HG03565 (cell line): Measurements from ENCODE around the gene KRTAP5-6.

Experiments
- ATAC-seq: cut with Tn5 transposase; IDR thresholded peaks from one replicate; pipeline ENCODE4 v1.9.1; 2021; ENCODE audit warnings: mild to moderate bottlenecking, moderate library complexity; ENCODE audit not compliant: unreplicated experiment

Gene KRTAP5-6

DNA sequence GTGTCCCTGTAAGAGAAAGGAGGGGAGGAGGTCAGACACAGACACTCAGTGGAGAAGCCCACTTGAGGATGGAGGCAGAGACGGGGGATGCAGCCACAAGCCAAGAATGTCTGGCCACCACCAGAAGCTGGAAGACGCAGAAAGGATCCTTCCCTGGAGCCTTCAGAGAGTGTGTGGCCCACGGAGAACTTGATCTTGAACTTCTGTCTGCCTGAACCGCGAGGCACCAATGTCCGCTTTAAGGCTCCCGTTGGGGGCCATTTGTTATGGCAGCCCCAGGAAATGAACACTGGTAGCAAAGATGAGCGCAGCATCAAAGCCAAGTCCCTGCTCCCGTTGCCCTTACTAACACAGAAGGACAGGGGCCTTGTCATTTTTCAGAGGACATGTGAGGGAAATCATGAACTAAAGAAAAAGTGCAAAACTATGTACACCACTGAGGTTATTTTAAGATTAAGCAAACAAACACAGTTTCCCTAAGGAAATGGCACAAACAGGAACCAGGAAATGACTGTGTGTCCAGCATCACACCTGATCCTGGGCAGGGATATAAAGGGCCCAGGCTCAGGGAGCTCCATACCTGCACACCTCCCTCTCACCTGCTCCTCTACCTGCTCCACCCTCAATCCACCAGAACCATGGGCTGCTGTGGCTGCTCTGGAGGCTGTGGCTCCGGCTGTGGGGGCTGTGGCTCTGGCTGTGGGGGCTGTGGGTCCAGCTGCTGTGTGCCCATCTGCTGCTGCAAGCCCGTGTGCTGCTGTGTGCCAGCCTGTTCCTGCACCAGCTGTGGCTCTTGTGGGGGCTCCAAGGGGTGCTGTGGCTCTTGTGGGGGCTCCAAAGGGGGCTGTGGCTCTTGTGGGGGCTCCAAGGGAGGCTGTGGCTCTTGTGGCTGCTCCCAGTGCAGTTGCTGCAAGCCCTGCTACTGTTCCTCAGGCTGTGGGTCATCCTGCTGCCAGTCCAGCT is at the start of gene KRTAP5-6:
TSS of gene KRTAP5-6 (plus strand) at position 588 of the 963 bp plus-strand sequence. CDS start at position 639, 51 bp downstream.
- no peak for ATAC-seq

DNA sequence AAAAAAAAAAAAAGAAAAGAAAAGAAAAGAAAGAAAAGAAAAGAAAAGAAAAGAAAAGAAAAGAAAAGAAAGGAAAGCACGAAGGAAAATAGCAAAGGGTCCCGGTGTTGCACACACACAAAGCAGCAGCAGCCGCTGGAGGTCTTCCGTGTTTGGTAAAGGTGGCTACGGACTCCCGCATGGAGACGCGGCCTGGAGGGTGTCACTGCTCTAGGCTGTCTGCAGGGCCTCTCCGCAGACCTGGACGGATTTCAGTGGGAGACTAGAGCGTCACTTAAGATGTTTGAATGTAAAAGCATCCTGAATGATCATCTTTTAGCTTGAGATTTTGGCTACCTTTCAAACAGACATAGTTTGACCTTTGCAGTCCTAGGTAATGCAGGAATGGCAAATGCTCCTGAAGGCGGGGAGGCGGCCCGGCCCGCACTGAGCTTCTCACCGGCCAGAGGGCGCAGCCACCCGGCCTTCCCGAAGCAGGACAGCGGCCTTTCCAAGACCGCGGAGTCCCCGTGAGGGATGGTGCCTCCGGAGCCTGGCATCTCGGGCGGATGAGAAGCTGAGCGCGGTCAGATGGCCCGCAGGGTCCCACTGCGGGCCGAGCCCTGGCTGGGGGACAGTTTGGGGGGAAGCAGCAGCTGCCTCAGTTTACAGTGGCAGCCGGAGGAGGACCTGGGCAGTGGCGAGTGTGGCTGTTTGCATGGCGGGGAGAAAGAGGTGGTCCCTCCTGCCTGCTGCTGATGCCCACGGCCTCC is 48.9 kb upstream of the KRTAP5-6 start:
- no peak for ATAC-seq

DNA sequence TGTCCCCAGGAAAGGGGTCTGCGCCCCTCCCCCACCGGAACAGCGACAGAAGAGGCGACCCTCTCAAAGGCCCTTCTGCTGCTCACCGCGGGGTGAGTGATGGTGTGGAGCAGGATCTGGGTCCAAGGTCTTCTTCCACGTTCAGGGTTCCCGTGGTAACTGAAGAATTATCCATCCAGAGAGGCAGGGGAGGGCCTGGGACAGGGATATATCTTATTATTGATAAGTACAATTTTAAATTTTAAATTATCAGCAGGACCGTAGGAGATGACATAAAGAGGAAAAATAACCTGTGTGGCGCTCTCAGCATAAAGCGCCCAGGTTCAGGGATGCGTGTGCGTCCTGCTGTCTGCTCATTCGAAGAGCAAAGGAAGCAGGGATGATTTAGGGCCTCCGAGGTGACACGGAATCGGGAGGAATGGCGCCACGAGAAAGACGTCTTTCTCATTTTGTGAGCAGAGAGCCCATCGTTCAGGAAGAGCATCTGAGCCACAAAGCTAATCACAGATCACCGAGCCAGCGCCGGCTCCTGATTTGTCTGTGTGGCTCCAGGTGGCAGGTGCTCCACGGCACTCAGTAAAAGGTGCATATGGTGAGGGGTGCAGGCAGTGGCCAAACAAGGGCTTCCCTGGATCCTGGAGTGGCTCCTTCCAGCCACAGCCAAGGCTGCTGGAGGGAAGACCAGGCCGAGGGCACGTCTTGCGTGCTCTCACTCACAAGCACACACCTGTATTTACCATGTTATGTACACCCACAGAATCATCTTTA is 48.2 kb upstream of the KRTAP5-6 start:
- no peak for ATAC-seq

- no peak for ATAC-seq
Observed at GRCh38 chr11:1650034-1650917, 46.7 kb upstream of the KRTAP5-6 start.

DNA sequence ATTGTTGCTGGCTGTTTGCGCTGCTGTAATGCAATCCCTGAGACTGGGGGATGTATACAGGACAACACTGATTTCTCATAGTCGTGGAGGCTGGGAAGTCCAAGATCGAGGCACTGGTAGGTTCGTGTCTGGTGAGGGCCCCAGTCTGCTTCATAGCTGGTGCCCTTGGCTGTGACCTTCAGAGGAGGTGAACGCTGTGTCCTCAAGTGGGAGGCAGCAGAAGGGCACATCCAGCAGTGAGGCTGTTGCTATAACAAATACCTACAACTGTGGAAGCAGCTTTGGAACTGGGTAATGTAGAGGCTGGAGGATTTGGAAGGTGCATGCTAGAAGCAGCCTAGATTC is 46.1 kb upstream of the KRTAP5-6 start:
- ATAC-seq = no peak

DNA sequence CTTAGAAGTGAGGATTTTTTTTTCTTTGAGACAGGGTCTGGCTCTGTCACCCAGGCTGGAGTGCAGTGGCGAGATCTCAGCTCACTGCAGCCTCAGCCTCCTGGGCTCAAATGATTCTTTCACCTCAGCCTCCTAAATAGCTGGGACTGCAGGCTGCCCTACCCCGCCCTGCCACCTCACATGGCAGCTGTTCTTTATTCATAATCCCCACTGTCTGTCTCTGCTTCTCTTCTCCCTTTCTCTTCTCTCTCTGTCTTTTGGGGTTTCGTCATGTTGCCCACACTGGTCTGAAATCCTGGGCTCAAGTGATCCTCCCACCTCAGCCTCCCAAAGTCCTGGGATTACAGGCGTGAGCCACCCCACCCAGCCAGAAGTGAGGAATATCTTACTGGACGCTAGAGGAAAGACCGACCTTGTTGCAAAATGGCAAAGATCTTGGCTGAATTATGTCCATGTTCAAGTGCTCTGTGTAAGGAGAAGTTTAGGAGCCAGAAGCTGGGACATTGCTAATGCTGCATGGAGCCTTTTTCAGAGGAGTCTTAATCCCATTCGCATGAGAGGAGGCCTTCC is 45.5 kb upstream of the KRTAP5-6 start:
- no peak for ATAC-seq

DNA sequence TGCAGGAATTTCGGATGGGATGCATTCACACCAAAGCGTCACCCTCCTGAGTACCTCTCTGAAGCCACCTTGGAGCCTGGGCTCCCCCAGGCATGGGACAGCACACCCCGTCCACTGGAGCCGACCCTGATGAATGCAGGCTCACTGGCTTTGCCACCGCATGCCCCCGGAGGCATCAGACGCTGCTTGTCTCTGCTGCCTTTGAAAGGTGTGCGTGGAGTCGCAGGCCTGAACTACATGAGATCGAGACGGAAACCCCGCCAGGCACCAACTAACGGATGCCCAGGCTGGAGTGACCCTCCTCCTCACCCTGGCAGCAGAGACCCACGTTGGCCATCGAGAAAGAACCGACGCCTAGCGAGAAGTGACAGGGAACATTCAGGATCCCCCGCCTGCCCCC is 45.0 kb upstream of the KRTAP5-6 start:
- ATAC-seq = no peak

DNA sequence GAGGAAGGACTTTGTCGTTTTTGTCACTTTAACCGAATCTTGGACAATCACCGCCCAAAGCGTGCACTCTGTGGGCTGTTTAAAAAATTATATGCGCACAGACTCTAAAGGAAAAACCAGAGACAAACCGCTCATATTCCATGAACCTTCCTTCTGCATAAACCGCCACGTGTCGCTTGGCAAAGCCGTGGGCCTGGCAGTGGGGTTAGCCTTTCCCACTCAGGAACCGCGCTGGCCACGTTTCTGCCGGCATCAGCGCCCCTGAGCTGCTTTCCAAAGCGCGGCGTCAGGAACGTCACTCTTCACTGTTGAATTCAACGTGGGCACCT is 44.6 kb upstream of the KRTAP5-6 start:
- ATAC-seq = no peak

GRCh38 chr11:1652771-1653540 is 44.0 kb upstream of the KRTAP5-6 start:
- no peak for ATAC-seq

- no peak for ATAC-seq
Observed at GRCh38 chr11:1653541-1654387, 43.2 kb upstream of the KRTAP5-6 start.

DNA sequence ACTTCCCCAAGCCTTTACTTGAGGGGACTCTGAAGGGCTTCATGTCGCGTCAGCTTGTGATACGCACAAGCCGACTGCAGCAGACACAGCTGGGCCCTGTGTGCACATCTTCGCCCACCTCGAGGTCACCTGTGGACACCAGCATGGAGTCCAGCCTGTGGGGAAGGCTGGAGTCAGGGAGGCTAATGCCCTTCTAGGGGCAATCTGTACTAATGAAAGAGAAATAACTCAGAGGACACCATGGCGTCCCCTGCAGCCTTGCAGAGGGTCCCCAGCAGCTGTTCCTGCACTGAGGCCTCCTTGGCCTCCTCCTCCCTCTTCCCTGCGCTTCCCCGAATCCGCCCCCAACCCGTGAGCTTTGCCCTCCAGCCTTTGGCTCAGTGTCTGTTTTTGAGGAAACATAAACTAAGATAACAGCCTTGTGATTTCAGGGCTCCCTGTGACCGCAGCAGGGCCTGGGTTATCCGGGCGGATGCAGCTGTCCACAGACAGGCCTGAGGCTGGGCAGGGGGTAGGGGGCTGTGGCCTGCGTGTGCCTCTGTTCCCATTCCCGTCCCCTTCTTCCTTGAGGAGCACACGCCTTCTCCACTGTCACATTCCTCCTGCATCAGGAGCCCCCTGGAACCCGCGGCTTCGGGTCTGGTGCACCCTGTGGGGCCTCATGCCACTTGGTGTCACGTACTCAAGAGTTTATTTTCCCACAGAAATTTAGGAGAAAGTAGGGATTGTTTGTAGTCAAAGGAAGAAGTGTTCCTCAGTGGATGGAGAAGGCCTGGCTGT is 42.4 kb upstream of the KRTAP5-6 start:
- ATAC-seq = no peak

- no peak for ATAC-seq
Observed at GRCh38 chr11:1655168-1656060, 41.6 kb upstream of the KRTAP5-6 start.

GRCh38 chr11:1656061-1656441 is 40.9 kb upstream of the KRTAP5-6 start:
- no peak for ATAC-seq

DNA sequence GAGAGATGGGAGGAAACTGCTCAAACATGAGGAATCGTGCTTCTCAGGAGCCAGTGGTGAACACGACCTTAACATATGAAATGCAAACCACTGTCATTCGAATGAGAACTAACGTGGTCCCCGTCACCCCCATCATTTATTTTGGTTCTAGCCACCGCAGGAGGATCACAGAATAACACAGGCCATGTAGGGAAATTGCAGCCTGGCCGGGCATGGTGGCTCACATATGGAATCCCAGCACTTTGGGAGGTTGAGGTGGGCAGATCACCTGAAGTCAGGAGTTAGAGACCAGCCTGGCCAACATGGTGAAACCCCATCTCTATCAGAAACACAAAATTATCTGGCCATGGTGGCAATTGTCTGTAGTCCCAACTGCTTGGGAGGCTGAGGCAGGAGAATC is 40.3 kb upstream of the KRTAP5-6 start:
- ATAC-seq = no peak

DNA sequence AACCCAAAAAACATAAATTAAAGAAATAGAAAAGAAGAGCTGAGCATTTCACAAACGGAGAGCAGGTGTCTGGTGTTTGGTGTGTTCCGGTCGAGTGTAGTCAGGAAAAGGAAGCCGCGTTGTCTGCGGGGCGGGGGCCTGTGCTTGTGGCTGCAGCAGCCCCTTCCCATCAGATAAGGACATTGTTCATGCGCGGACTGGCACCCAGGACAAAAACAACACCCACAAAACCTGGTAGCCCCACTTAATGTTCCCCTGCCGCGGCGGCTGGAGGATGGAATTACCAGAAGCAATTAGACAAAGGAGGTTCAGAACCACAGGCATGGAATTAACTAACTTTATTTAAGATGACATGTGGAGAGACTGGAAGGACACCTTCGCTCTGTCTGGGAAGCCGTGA is 37.5 kb upstream of the KRTAP5-6 start:
- ATAC-seq = no peak

DNA sequence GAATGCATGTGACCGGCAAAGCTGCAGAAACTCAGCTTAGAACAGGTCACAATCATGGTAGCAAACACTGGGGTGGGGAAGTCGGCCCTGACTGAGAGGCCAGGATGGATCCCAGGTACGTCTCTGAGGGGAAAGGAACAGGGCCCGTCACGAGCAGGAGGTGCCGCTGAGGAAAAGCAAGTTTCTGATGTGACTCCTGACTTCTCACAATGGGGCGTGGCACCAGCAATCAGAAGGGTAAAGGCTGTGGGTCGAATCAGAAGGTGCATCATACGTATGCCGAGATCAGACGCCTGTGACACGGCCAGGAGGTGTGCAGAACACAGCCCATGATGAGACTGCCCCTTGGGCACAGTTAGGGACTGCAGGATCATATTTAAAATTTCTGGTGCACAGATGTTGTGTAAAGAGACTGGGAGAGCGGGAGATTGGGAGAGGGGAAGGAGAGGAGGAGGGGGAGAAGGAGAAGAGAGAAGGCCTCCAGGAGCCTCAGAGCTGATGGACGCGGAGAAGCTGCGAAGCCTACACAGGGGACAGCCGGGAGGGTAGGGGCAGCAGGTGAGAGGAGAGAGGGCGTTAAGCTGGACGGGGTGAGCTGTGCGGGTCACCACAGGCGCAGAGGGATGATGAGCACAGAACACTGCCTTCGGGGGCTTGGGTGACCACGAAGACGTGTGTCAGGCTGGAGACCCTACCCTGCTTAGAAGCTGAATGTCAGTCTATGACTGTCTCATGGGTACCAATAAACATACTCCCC is 36.7 kb upstream of the KRTAP5-6 start:
- no peak for ATAC-seq
